Rectal smooth muscle tissue (tissue), 1 donor: ENCODE measurements around the gene EXOC7.

ENCODE experiments used
- H3K27ac ChIP-seq: one replicate; pipeline ENCODE4 v1.7.0; 2013; ENCODE audit warnings: low read depth, low read length, inconsistent platforms
- H3K27me3 ChIP-seq: one replicate; pipeline ENCODE4 v1.7.0; 2013; ENCODE audit warnings: low read length; ENCODE audit not compliant: control insufficient read depth, insufficient read depth
- H3K36me3 ChIP-seq: one replicate; pipeline ENCODE4 v1.7.0; 2013; ENCODE audit warnings: low read length; ENCODE audit not compliant: control insufficient read depth, insufficient read depth
- H3K4me1 ChIP-seq: one replicate; pipeline ENCODE4 v1.7.0; 2013; ENCODE audit warnings: low read length; ENCODE audit not compliant: control insufficient read depth, insufficient read depth
- H3K4me3 ChIP-seq: one replicate; pipeline ENCODE4 v1.7.0; 2013; ENCODE audit warnings: low read length
- H3K9ac ChIP-seq: one replicate; pipeline ENCODE4 v1.7.0; 2013; ENCODE audit warnings: low read length

EXOC7 gene

DNA sequence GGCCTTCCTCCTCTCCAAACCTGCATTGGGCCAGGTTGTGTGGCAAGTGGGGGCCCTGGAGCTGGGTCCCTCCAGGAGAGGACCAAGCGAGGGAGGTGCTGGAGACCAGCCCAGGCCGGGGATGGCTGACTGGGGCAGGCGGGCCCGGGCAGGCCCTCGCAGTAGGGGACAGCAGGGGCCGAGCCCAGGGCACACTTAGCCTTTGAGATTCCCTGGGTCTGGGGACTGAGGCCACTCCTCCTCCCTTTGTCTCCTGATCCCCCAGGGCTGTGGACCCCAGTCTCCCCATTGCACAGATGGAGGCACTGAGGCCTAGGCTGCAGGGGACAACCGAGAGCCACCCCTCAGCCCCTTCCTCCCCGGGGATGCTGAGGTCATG is 32.2 kb upstream of the EXOC7 start:
- Histone ChIP-seq H3K4me1 (peaks cover under 1% of the 10 kb centered on the region), H3K36me3 (no peaks in the 10 kb centered on the region), H3K4me3 (no peak overlapping the region), H3K27ac (no peak overlapping the region), H3K9ac (no peak overlapping the region), H3K27me3 (peaks cover 21% of the 10 kb centered on the region)

DNA sequence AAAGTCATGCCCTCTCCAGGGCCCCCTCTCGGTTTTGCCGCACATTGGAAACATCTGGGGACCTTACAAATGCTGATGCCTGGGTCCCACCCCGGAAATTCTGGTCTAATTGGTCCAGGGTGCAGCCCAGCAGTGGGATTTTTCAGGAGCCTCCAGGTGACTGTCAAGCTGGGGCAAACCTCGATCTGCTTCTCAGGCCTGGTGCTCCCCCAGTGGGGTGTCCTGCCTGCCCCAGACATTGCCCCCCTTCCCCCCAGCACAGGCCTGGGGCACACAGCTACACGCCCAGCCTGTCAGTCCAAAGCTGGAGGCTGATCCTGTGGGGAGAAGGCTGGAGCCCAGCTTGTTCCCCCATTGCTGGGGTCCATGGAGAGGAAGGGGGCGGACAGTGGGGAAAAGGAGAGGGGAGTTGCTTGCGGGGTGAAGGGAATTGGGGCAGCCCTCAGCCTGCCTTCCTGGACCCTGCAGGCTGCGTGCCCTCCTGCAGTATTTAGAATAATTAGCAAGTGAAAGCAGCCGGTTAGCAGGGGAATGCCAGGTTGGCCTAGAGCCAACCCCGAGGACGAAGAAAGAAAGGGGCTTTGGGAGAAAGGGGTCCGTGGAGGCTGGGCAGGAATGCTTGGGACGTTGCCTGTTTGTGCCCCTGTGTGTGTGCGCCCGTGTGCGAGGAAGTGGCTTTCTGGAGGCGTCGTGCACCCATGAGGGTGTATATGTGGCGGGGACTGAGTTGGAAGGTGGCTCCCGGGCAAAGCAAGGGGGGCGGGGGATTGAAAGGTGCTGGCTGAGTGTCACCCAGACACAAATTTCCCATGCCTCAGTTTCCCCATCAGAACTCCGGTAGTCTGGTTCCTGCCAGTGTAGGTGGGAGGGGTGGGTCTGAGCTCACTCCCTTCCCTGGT is 31.6 kb upstream of the EXOC7 start:
- no peaks in the 10 kb centered on the region for H3K4me1 ChIP-seq
- H3K36me3 ChIP-seq, result no peaks in the 10 kb centered on the region
- H3K4me3 ChIP-seq, result no peak overlapping the region
- H3K27me3 ChIP-seq, result peaks cover 17% of the 10 kb centered on the region
- H3K27ac ChIP-seq, result no peak overlapping the region
- no peak overlapping the region for H3K9ac ChIP-seq

DNA sequence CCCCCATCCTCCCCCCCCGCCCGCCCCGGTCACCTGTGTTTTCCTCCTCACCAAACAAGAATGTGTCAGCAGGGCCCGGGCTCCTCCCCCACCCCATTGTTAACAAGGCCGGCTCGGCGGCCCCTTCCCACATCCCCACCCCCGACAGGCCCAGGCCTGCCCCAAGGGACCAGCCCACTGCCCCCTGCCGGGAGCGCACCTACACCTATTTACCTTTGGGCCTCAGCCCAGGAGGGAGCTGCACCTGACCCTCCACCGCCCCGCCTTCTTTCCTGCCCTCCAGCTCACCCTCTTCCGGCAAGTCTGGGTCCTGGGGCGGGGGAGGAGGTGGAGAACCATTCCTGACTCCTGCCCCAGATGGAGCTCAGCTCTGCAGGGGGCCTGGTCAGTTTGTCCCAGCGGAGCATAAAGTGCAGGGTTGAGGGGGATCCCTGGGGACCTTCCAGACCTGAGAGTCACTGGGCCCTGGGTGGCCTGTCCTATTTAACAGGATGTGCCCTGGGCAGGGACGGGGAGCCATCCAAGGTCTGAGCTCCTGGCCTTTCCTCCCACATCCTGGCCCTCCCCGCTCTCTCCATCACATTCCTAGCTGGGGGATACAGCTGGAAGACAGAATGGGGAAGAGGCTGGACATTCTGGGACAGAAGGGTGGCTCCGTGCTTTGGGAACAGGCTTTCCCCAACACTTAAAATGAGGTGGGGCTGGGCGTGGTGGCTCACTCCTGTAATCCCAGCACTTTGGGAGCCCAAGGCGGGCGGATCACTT is 29.2 kb upstream of the EXOC7 start:
- Histone ChIP-seq H3K4me3 (no peak overlapping the region), H3K27ac (no peak overlapping the region), H3K9ac (no peak overlapping the region), H3K36me3 (no peaks in the 10 kb centered on the region), H3K4me1 (no peaks in the 10 kb centered on the region), H3K27me3 (peaks cover 3% of the 10 kb centered on the region)

DNA sequence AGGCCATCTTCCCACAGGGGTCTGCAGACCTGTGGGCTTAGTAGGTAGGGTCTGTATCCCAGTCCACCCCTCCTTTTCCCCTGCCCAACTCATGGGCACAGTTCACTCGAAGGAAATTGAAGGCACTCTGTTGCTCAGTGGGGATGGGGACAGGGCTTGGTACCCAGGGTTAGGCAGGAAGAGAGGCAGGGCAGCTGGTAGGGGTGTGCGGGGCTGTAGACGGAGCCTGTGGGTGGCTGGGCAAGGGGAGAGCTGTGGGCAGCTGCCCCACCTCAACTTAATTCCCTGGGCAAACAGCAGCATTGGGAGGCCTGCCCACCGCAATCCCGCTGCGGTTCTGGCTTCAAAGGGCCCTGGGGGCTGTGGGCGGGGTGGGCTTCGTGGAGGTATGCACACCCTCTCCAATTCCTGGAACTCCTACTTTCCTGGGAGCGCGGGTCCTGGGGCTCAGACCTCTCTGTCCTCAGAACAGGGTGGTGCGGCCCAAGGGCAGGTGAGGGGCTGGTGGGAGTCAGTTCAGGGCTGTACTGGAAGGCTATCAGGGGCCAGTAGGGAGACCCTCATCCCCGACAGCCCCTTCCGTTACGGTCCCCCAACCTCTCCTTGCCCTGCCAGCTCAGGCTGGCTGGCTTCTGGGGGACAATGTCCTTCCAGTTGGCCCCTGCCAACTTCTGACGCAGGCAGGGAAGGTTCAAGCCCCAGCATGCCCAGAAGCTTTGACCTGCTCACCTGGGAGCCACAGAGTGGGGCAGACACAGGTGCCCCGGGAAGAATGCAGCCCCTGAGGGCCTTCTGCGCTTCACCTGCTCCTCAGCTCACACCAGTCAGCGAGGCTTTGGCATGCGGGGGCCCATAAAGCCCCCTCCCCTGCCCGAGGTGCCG is 28.3 kb upstream of the EXOC7 start:
- peaks cover 3% of the 10 kb centered on the region for H3K27me3 ChIP-seq
- H3K4me3 ChIP-seq, result no peak overlapping the region
- no peak overlapping the region for H3K9ac ChIP-seq
- no peak overlapping the region for H3K27ac ChIP-seq
- H3K4me1 ChIP-seq, result no peaks in the 10 kb centered on the region
- H3K36me3 ChIP-seq, result no peaks in the 10 kb centered on the region

DNA sequence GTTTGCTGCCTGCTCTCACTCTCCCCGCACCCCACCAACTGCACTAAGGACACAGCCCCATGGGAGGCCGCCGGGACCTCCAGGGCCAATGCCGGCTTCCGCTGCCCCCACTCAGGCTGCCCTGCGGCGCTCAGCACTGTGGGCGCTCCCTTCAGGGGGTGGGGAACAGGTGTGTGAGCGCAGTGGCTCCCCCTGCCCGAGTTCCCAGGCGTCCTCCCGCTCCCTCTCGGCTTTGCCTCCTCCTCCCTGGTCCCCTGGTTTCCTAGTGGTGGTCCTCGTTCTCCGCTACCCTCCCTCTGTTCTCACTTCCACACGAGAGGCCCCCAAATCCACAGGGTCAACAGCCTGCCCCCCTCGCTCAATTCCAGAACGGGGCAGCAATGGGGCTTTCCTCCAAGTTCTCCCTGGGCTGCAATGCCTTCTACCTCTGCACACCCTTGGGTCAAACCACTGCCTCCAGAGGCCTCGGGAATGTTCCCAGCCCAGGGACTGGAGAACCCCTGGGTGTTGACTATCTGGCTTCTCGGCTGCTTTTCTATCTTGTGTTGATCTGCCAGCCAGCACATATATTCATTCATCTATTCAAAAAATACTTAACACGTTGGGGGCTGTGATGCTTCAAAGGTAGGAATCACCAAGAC is 27.6 kb upstream of the EXOC7 start:
- peaks cover 3% of the 10 kb centered on the region for H3K27me3 ChIP-seq
- H3K9ac ChIP-seq, result no peak overlapping the region
- H3K36me3 ChIP-seq, result no peaks in the 10 kb centered on the region
- H3K27ac ChIP-seq, result no peak overlapping the region
- H3K4me1 ChIP-seq, result no peaks in the 10 kb centered on the region
- no peak overlapping the region for H3K4me3 ChIP-seq

DNA sequence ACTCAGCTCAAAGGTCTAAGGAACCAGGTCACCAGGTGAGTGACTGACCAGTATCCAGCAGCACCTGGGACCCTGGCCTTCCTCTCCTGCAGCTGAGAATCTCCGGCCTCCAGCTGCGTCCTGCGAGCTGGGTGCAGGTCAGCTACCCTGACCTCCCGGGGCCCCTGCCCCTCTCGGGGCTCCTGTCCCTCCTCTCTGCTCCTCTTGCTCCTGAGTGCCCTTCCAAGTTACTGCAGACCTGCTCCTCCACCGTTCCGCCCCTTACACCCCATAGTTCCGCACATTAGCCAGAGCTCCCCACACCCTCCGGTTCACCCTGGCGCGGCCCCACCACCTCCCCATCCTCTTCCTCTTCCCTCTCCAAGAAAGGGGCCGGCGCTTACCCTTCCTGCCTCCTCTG is 26.9 kb upstream of the EXOC7 start:
- H3K27ac ChIP-seq, result no peak overlapping the region
- H3K36me3 ChIP-seq, result no peaks in the 10 kb centered on the region
- peaks cover 3% of the 10 kb centered on the region for H3K27me3 ChIP-seq
- H3K4me1 ChIP-seq, result no peaks in the 10 kb centered on the region
- H3K4me3 ChIP-seq, result no peak overlapping the region
- H3K9ac ChIP-seq, result no peak overlapping the region

DNA sequence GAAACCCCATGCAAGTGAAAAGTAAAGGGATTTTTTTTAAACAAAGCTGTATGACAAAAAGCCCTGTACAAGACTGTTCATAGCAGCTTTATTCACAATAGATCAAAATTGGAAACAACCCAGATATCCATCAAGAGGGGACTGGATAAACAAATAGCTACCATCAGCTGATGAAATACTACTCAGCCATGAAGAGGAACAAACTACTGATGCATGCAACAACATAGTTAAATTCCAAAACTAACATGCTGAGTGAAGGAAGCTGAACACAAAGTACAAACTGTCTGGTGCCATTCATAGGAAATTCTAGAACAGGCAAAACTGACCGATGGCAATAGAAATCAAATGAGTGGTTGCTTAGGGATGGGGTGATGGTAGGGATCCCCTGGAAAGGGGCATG is 22.3 kb upstream of the EXOC7 start:
- H3K27me3 ChIP-seq, result no peaks in the 10 kb centered on the region
- H3K9ac ChIP-seq, result no peak overlapping the region
- no peak overlapping the region for H3K4me3 ChIP-seq
- no peaks in the 10 kb centered on the region for H3K36me3 ChIP-seq
- H3K4me1 ChIP-seq, result no peaks in the 10 kb centered on the region
- H3K27ac ChIP-seq, result no peak overlapping the region

DNA sequence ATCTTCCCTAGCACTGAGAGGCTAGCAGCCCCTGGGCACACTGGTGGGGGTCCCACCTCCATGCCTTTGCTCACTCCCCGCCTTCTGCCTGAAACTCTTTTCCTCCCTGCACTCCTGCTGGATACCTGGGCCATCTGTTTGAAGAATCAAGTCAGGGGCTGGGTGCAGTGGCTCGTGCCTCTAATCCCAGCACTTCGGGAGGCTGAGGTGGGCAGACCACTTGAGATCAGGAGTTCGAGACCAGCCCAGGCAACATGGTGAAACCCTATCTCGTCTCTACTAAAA is 21.7 kb upstream of the EXOC7 start:
- H3K9ac ChIP-seq, result no peak overlapping the region
- H3K4me1 ChIP-seq, result no peaks in the 10 kb centered on the region
- no peaks in the 10 kb centered on the region for H3K36me3 ChIP-seq
- H3K4me3 ChIP-seq, result no peak overlapping the region
- no peak overlapping the region for H3K27ac ChIP-seq
- no peaks in the 10 kb centered on the region for H3K27me3 ChIP-seq

DNA sequence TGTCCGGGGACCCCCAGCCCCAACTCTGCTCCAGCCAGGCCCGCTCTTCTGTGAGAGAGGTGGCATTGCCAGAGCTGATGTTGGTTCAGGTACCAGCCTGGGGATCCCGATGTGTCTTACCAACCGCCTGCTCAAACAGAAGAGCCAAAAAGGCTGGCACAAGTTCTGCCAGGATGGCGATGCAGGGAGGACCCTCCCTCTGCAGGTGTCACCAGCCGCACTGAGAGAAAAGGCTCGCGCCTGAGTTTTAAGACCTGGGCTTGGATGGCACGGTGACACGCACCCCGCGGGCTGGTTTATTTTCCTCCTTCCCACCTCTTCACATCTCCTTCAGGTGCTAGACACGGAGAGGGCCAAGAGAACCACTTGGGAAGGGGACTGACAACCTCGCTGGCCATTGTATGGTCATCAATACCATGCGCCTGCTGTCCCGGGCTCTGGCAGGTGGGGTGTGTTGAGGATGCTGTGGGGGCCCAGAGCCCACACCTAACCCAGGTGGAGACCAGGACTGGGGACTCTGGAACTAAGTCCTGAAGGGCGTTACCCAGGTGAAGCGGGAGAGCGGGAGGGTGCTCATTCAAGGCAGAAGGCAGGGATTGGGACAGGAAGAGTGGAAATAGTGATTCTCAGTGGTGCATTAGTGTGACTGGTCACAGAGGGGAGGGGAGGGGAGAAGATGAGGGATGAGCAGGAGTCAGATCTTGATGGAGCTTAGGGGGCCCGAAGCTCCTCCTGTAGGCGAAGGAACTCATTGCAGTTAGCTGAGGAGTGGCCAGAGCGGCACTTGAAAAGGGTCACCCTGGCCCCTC is 21.2 kb upstream of the EXOC7 start:
- Histone ChIP-seq H3K27me3 (no peaks in the 10 kb centered on the region), H3K27ac (no peak overlapping the region), H3K36me3 (no peaks in the 10 kb centered on the region), H3K4me1 (no peaks in the 10 kb centered on the region), H3K4me3 (no peak overlapping the region), H3K9ac (no peak overlapping the region)

DNA sequence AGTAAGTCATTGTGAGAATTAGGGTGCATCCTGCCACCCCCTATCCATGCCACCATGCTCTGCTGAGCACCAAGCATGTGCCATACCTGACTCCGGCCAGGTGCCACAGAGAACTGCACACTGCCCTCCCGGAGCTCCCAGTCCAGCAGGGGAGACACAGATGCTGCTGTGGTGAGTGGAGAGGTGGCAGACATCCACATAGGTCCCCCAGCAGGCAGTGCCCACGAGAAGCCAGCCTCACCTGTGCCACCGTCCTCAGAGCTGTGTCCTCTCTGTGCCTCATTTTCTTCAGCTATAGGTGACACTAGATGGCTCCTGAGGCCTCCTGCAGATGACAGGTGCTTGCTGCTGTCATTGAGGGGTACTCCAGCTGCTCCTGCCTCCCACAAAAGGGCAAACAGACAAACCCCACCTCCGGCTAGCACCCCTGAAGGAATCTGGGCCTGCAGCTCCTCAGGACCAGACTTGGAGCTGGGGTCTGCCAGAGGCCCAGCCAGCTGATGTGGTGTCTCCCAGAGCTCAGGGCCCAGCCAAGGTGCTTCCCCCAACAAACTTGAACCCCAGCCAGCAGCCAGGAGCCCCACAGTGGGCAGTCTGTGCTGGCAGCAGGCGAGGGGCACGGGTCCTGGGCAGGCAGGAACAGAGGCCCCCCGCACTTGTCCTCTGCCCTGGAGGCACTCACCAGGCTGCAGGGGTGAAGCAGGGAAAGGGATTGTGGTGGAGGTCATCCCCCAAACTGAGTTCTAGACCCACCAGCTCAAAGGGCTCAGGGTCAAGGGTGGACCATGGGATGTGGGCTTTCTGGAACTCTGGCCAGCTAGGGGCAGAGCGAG is 20.4 kb upstream of the EXOC7 start:
- H3K4me1 ChIP-seq, result no peaks in the 10 kb centered on the region
- H3K27ac ChIP-seq, result no peak overlapping the region
- no peaks in the 10 kb centered on the region for H3K27me3 ChIP-seq
- no peak overlapping the region for H3K4me3 ChIP-seq
- H3K9ac ChIP-seq, result no peak overlapping the region
- no peaks in the 10 kb centered on the region for H3K36me3 ChIP-seq

DNA sequence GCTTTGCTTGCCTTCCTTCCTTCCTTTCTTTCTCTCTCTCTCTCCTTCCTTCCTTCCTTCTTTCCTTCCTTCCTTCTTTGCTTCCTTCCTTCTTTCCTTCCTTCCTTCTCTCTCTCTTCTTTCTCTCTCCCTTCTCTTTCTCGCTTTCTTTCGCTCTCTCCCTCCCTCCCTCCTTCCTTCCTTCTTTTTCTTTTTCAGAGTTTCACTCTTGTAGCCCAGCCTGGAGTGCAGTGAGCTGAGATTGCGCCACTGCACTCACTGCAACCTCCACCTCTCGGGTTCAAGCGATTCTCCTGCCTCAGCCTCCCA is 19.6 kb upstream of the EXOC7 start:
- H3K27me3 ChIP-seq, result no peaks in the 10 kb centered on the region
- no peaks in the 10 kb centered on the region for H3K36me3 ChIP-seq
- H3K4me1 ChIP-seq, result no peaks in the 10 kb centered on the region
- H3K27ac ChIP-seq, result no peak overlapping the region
- no peak overlapping the region for H3K9ac ChIP-seq
- H3K4me3 ChIP-seq, result no peak overlapping the region
